ENCODE measurements around the gene SAXO1. TPM values are rescaled to one million over a fixed set of nuclear protein-coding genes. Genes with fewer than 3 reads are reported as not detected.

The SAXO1 gene, protein sequence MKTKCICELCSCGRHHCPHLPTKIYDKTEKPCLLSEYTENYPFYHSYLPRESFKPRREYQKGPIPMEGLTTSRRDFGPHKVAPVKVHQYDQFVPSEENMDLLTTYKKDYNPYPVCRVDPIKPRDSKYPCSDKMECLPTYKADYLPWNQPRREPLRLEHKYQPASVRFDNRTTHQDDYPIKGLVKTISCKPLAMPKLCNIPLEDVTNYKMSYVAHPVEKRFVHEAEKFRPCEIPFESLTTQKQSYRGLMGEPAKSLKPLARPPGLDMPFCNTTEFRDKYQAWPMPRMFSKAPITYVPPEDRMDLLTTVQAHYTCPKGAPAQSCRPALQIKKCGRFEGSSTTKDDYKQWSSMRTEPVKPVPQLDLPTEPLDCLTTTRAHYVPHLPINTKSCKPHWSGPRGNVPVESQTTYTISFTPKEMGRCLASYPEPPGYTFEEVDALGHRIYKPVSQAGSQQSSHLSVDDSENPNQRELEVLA
- 0.51 TPM in 1 of 2 replicates, not detected in the other for total RNA-seq

DNA sequence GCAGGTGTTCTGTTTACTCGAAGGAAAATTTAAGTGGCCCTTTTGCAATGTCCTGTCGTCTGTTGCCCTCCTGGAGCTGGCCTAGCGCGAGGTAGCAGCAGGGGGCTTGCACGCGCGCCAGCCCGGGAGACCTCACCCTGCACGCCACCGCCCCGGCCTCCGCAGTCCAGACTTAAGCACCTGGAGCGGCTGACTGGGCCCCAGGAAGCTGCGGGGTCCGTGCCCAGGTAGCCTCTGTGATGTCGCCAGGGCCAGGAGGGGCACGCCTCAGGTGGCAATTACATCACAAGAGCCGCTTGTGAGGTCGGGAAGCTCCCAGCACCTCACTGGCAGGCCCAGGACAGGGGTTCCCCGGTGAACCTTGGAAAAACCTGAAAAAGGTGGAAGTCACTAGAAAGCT is at the start of gene SAXO1:
Gene SAXO1 (minus strand): TSS at position 195 of the 400 bp plus-strand sequence. CDS start 301 bp downstream, outside the sequence.

DNA sequence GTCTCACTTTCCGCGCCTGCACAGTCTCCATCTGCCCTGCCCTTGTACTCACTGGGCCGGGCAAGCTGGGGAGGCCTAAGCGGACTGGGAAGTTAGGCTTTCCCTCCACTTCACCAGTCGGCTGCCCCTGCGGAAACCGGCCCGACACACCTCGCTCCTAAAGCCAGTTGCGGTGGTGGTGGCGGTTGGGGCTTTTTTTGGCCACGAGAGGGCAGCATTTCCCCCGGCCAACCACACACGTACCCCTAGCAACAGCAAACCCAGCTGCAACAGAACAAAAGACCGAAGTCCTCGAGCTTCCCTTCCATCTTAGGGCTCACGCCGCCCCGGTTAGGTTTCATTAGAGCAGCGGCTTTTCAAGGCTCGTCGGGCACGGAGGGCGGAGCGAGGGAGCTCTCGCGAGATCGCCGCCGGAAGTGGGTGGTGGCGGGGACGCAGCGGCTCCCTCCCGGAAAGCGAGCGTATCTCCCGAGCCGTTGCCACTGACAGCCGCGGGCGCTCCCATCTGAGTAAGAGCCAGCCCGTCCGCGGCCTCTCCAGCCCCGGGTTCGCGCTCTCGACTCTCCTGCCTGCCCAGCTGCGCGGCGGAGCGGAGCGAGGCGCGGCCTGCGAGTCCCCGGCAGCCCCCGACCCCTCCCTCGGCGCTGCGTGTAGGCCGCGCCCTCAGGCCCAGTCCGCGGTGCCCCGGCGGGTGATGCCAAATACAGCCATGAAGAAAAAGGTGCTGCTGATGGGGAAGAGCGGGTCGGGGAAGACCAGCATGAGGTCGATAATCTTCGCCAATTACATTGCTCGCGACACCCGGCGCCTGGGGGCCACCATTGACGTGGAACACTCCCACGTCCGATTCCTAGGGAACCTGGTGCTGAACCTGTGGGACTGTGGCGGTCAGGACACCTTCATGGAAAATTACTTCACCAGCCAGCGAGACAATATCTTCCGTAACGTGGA is 16.2 kb upstream of the SAXO1 start, which contains the start of gene RRAGA:
Gene RRAGA (plus strand): TSS at position 462 of the 951 bp plus-strand sequence. CDS start 233 bp downstream, at position 695.

Other genes with a start within 250 kb of the SAXO1 start
- 59.0 and 64.5 TPM in 2 replicates for gene RRAGA, start 16.2 kb upstream of the SAXO1 start, total RNA-seq
- 6.3 and 15.2 TPM in 2 replicates for gene HAUS6, start 69.7 kb upstream of the SAXO1 start, total RNA-seq
- 63.6 and 117 TPM in 2 replicates for gene PLIN2, start 94.3 kb upstream of the SAXO1 start, total RNA-seq
- gene DENND4C, start 197.5 kb upstream of the SAXO1 start, total RNA-seq: 20.2 and 34.9 TPM in 2 replicates